GM19043 (cell line): ENCODE results near the gene ANKMY2.
"Not testable (repeated sequence)": the region's sequence is repeated elsewhere in the genome, so short reads cannot be mapped to it uniquely, and the experiment has no call there.

ENCODE experiments used
- ATAC-seq: cut with Tn5 transposase; IDR thresholded peaks from one replicate; pipeline ENCODE4 v1.9.1; 2021; ENCODE audit warnings: low read depth; ENCODE audit not compliant: unreplicated experiment

Gene ANKMY2

DNA sequence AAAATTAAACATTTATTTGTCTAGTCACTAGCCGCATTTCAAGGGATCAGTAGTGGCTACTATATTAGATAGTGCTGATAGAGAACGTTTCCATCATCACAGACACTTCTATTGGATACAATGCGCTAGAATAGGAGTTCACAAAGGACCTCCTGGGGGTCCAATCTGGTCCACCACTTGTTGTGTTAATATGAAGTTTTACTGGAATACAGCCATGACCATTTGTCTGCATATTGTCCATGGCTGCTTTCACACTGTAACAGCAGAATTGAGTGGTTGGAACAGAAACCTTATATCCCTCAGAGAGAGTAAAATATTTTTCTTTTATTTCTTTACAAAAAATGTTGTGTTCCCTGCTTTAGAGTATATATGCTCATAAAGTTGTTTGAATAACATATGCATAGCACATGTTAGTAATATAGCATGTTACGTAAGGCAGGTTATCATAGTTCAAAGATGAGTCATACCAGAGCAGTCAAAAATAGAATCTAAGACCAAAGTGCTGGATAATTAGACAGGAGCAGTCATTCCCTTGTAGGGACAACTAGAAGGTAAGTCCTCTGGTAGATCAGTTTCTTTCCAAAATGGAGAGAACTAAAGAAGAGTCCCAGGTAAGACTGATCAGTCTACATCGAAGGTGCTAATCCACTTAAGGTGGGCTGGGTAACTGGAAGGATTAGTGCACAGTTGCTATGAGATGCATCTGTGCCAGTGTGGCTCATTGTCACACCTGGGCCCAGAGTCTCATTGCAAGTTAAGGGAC lies 15.3 kb upstream of the ANKMY2 start:
- ATAC-seq: no peak

DNA sequence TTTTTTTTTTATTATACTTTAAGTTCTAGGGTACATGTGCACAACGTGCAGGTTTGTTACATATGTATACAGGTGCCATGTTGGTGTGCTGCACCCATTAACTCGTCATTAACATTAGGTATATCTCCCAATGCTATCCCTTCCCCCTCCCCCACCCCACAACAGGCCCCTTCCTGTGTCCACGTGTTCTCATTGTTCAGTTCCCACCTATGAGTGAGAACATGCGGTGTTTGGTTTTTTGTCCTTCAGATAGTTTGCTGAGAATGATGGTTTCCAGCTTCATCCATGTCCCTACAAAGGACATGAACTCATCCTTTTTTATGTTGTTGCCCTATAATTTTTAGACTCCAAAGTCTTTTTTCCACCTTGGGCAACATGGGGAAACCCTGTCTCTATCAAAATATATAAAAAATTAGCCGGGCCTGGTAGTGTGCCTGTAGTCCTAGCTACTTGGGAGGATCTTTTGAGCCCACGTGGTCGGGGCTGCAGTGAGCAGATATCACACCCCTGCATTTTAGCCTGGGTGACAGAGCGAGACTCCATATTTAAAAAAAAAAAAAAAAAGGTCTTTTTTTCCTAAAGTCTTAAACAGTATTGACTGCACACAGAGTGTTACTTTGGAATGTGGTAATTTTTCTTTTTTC lies 14.4 kb upstream of the ANKMY2 start:
- not testable (repeated sequence) for ATAC-seq

DNA sequence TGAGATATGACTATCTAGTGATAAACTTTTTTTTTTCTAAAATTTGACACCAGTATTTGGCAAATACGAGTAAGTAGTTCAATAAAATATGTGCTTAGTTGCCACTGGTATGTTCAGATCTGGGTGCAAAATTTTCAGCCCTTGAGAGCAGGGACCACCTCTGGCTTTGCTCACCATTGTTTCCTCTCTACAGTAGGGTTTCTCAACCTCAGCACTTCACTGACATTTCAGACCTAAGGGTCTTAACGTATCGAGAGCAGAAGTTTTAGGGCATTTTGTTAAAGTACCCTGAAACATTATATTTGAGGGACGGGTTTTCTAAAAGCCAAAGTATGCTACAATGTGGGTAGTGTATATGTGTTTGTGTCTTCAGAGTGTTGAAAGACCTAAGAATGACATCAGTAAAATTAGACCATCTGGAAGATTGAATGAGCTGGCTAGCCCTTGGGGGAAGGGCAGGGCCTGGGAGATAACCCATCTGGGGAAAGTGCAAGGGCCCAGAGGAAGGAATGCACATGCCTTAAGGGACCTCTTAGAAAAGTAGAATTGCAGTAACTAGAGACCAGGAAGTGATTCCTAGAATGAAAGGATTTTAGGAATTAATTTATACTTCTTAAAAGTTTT lies 12.2 kb upstream of the ANKMY2 start:
- ATAC-seq: no peak

DNA sequence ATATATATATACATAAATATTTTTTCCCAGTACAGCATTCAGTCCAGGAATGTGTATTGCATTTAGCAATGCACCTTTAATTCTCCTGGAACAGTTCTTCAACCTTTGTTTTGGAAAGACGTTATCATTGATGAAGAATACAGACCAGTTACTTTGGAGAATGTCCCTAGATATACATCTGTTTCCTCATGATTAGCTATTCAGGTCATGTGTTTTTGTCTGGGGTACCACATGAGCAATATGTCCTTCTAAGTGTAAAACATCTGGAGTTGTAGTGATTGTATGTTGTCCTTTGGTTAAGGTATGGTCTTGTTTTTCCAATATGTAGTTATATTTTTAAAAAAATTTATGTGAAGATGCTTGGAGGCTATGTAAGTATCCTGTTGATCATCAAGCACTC lies 10.6 kb upstream of the ANKMY2 start:
- no peak for ATAC-seq

DNA sequence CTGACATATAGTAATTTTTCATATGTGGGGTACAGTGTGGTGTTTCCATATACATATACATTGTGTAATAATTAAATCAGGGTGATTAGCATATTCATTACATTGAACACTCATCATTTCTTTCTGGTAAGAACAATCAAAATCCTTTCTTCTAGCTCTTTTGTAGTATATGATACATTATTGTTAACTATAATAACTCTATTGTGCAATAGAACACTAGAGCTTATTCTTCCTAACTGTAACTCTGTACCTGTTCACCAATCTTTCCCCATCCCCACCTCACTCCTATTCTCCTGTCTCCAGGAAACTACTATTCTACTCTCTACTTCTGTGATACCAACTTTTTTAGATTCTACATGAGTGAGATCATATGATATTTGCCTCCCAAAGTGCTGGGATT lies 9.8 kb upstream of the ANKMY2 start:
- ATAC-seq: no peak

DNA sequence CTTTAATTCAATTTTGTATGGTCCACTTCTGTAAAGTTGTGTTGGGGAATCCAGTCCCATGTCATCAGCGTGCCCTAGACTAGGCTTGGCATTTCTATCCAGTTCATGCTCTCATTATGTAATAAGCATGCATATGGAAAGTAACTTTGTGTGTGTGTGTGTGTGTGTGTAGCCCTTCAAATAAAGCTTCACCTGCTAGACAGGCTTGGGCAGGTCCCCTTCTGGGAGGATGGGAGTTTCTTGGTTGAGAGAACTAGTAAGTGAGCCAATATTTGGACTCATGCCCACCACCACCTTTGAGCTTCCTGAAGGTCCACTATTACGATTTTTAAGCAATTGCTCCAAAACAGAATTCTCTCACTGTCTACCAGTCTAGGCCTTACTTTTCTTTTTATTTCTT lies 7.3 kb upstream of the ANKMY2 start:
- no peak for ATAC-seq

DNA sequence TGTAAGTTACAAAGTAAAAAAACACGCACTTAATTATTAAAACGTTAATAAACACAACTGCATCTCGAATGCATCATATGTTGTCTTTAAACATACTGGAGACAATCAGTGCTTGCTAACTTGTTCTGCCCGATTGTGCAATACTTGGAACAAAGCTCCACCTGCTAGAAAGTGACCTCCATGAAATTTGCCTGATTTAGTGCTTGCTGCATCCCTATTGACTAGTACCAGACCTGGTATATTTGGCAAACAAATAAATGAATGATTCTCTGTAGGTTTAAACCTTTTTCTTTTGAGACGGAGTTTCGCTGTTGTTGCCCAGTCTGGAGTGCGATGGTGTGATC lies 6.7 kb upstream of the ANKMY2 start:
- ATAC-seq: no peak

DNA sequence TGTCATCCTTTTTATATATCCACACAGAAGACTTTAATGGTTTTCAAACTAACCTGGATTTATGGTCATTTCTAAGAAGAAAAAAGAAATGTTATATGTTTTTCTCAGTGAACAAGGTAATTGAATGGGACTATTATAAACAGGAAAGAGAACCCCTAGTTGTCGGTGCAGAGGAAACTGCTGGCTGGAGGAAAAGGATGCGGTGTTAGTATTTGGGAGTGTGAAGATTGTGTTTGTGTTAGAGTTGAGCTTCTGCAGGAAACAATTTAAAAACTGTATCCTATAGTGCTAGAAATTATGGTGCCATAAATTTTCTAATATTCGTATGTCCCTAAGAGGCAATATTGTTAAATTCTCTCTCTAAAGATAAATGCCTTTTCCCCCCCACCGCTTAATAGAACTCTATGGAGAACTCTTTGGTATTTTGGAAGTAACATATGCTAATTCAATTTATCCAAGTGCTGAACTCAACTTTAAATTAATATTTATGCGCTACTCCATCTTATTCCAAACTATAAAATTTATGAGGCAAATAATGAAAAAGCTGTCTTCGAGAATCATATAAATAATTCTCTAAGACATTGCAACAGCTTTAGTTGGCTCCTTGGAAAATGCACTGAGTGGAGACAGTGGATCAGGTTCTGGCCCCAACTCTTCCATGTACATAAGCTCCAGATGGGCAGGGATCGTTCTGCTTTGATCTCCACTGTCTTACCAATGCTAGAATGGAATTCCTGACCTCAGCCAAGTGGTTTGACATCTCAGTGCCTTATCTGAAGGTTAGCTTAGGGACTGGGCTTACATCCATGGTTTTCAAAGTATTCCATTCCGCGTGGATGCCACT lies 6.1 kb upstream of the ANKMY2 start:
- ATAC-seq: no peak

DNA sequence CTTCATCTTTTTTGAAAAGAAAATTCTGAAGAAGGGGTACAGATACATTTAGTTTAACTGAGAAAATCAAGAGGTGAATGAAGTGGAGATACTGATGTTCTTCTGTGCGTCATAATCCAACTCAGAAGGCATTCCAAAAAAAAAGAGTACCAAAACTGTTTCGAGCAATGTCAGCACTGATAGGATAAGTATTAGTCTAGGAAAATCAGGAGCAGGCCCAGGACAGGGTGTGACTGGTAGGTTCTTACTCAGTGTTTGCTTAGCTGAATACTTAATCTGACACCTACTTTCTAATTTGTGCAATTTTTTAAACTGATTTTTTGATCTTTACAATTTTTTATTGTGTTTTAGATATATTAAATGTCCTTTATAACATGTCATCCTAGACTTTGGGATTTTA lies 4.7 kb upstream of the ANKMY2 start:
- ATAC-seq: no peak

DNA sequence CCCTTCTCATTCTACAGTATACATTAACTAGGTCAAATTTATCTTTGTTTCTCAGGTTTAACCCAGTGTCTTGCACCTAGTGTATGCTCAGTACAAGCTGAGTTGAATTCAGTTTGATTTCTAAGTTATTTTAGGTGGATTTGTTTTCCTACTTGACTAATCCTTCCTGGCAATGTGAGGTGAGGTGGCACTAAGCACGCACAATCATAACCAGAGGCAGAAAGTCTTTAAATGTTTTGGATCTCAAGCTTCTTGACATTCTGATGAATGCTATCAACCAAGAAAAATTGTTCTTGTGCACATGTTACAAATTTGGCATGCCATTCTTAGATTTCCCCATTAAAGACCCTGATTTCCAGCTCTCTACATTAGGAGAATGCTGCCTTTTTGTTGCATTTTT lies 3.6 kb upstream of the ANKMY2 start:
- ATAC-seq: no peak

DNA sequence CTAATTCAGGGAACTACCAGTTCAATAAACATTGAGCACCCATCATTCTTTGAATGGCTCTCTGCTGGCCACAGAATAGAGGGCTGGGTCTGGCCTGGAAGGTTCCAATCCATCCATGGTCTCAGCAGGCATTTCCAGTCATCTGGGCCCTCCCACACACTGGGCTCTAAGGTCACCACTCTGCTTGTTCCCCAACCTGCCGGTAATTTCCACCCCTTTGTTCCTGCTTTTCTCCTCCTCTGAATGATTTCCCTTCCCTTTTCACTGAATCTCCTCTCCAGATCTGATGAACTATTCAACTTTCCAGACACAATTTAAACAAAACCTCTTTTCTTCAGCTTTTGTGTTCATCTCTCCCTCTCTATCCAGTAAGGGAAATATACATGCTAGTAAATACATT lies 3.0 kb upstream of the ANKMY2 start:
- ATAC-seq: no peak

DNA sequence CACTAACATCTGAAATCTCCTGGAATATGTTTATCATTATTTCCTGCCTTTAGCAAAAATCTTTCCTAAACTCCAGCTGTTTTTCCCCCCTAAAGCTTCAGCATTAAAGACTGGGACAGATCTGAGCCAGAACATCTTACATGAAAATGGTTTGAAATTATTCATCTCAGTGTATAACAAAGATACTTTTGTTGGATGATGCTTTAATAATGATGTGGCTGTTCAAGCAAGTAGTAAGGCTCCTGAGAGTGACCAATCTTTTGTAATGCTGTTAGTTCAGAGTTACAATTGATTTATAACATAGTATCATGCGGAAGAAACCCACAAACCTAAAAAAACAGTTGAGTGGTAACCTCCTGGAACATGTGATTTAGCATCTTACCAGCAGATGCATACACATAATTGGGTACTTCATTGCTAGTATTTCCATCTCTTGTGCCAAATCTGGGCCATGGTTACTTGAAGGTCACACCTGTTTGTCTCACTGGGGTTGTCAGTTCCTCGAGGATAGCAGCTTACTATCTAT lies 1.9 kb upstream of the ANKMY2 start:
- no peak for ATAC-seq

DNA sequence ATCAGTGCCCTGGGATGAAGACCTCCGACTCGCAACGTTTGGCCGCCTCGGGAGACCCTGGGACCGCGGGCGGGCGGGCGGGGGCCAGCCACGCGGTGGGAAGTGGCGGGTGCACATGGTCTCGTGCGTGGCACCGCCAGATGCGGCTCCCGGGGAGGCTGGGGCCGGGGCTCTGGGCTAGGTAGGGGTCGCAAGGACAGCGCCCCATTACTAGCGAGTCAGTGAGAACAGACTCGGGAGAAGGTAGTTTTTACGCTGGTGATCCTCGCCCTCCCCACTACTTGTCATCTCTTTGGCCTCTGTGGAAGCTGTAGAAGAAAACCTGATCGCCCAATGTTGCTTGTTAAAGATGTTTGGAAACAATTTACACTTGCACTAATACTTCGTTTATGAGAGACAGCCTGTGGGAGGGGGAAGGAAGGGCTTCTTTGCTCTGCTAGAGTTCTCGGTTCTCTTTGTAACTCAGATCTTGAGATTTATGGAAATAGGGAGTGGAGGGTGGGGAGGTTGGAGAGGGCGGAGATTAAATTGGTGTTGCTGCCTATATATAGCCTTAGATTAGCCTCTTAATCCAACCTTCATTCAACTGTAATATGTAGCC lies 1.0 kb upstream of the ANKMY2 start:
- ATAC-seq: no peak

DNA sequence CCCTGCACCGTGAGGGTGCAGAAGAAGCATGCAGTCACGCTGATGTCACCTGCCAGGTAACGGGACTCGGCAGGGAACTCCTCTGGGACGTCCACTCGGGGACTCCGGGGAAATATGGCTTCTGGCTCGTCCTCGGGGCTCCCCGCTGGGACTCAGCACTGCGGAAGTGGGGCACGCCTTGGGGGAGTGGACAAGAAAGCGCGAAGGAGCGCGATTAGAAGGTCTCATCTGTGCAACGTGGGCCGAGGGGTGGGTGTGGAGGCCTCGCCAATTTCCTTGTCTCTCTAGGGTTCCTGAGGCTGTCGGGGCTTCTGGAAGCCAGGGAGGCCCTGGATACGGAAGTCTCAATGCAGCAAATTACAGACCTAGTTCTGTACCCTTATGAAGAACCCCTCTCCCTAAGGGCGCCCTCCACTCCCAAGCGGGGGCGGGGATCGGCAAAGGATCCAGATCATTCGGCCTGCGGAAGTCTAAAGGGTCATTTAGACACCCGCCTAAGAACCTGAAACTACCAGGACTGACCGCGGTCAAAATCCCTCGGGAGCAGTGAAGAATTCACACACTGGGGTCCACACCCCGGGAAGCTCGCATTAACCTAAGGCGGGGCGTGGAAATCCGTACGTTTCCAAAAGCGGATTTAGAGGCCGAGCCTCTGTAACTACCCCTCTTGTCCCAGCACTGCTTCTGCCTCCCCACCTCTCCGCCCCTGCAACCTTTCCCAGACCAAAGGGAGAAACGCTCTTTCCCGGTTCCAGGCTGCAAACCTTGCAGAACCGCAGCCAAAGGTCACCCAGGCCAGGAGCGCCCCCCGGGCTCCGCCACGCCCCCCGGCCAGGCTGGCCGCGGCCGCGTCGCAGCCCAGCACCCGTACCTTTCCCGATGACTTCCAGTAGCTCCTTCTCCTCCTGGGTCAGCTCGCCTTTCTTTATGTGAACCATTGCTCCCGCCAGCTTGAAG lies 640 bp downstream of the ANKMY2 start:
- ATAC-seq: no peak

DNA sequence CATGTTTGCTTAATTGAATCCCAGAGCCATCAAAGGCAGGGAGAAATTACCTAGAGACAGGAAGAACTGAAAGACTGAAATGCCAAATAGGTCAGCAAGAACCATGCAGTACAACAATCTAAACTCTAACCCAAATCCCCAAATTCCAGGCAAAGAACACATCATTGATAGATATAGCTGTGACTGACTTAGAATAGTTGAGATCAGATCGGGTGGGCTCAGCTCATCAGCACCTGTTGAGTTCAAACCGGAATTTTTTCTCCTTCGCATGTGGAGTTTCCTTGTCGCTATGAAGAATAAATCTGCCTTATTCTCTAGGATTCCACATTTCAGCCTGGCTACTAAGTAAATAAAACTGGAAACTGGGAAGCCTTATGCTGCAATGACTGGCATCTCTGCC lies 1.4 kb downstream of the ANKMY2 start:
- no peak for ATAC-seq

DNA sequence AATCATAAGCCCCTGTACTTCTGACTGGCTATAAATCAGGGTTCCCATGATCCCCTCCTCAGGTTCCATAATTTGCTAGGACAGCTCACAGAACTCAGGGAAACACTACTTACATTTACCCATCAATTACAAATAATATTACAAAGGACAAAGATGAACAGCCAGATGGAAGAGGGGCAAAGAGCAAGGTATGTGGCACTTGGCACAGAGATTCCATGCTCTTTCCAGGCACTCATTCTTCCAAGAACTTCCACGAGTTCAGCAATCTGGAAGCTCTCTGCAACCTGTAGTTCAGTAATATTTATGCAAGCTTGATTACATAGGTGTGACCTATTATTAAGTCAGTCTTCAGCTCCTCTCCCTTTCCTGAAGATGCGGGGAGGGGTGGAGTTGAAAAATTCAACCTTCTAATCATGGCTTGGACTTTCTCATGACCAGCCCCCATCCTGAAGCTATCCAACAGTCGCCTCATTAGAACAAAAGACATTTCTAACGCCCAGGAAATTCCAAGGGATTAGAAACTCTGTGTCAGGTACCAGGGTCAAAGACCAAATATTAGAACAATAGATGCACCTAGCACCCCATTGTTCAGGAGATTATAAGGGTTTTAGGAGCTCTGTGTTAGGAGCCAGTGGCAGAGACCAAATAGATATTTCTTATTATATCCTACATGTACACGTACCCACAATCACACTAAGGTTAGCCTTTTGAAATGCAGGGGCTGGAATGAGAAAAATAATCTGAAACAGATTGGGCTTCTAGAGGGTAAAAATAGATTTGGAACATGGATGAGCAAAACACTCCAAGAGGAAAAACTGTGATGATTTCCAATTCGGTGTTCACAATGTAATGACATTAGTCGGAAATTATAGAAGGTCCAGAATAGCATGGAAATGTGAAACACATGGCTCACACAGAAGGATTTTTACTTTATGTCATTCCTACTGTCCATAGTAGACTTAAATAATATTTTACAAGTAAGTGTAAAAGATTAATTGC lies 7.0 kb downstream of the ANKMY2 start:
- no peak for ATAC-seq

DNA sequence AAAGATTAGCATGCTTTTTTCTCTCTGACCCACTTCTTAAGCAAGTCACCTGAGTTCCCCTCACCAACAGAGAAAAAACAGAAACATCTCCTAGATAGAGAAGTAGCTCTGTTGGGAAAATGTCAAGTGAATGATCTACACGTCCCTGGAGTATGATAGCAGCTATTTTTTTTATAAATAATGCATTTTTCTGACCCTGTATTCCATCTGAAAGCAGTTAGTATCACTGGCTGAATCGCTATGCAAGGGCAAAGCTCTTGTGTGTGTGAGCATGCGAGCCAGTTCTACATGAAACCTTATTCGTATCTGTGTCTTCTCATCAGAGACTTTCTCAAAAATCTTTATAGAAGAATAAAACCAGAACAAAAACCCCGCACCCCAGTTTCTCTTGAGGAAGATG lies 8.2 kb downstream of the ANKMY2 start:
- no peak for ATAC-seq

DNA sequence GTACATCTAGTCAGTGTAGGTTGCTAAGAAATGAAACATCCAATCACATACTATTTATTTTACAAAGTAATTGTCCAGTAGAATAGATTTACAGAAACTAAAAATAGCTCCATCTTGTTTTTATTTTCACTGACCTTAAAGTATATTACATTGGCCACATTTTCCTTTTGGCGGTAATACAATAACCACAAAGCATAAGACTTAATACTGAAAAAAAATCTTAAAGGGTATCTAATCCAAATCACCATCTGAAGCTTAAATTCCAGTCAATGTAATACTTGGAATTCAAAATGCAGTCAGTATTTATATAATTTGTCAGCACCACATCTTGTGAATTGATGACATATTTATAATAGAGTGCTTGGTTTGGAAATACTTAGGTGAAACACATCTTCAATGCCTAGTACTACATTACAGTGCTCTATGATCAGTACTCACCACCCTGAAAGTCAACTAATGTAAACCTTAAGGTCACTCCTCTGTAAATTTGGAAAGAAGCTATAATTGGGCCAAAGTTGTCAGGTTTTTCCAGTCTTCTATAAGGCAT lies 8.9 kb downstream of the ANKMY2 start:
- no peak for ATAC-seq
